ENCODE measurements around the gene ITIH6. TPM values are rescaled to one million over a fixed set of nuclear protein-coding genes. Genes with fewer than 3 reads are reported as not detected.
"Not testable (repeated sequence)": the region's sequence is repeated elsewhere in the genome, so short reads cannot be mapped to it uniquely, and the experiment has no call there.

The ITIH6 gene
- total RNA-seq, 1 donor from 2014 or later = not detected

GRCh38 chrX:54747733-54748393, 50.2 kb downstream of the ITIH6 start:
- no peak overlapping the region for H3K27ac ChIP-seq (ENCODE audit: low read depth, low read length)
- H2AFZ ChIP-seq (ENCODE audit: low read depth, low read length) = no peak overlapping the region
- DNase-seq (ENCODE audit: low read depth) = no peak
- no peak overlapping the region for H3K4me3 ChIP-seq (ENCODE audit: insufficient read depth, low read depth, low read length)
- no peaks in the 10 kb centered on the region for H3K9me3 ChIP-seq (ENCODE audit: insufficient read depth, low read depth, low read length)
- FAIRE-seq = no peak
- H3K36me3 ChIP-seq (ENCODE audit: insufficient read depth, low read length) = no peaks in the 10 kb centered on the region
- H3K9me3 Mint-ChIP-seq (ENCODE audit: unreplicated experiment) = peaks cover 2% of the 10 kb centered on the region
- H3K4me1 Mint-ChIP-seq (ENCODE audit: low read depth, unreplicated experiment) = no peaks in the 10 kb centered on the region
- no peak for TF ChIP-seq CTCF (IDR thresholded peaks at IDR 0.05; ENCODE audit: insufficient read depth, low read depth, low read length)
- no peak for TF ChIP-seq EZH2 (IDR thresholded peaks at IDR 0.05; ENCODE audit: insufficient read depth, low read length)
- H3K4me3 Mint-ChIP-seq (ENCODE audit: unreplicated experiment) = no peak overlapping the region
- no peak overlapping the region for H3K27ac Mint-ChIP-seq (ENCODE audit: unreplicated experiment)
- H3K4me1 ChIP-seq (ENCODE audit: insufficient read depth, low read length) = no peaks in the 10 kb centered on the region
- H4K20me1 ChIP-seq (ENCODE audit: insufficient read depth, low read length) = no peaks in the 10 kb centered on the region
- peaks cover 4% of the 10 kb centered on the region for H3K27me3 Mint-ChIP-seq (ENCODE audit: low read depth, unreplicated experiment)
- H3K4me2 ChIP-seq (ENCODE audit: low read length) = no peak overlapping the region
- H3K9ac ChIP-seq (ENCODE audit: low read length) = no peak overlapping the region
- H3K27me3 ChIP-seq (ENCODE audit: insufficient read depth, low read length) = no peaks in the 10 kb centered on the region
- no peaks in the 10 kb centered on the region for H3K79me2 ChIP-seq (ENCODE audit: insufficient read depth, low read length)
- no peaks in the 10 kb centered on the region for H3K36me3 Mint-ChIP-seq (ENCODE audit: low read depth, unreplicated experiment)

GRCh38 chrX:54746928-54747327, 51.1 kb downstream of the ITIH6 start:
- Mint-ChIP-seq H3K27ac (ENCODE audit: unreplicated experiment) (no peak overlapping the region), H3K27me3 (ENCODE audit: low read depth, unreplicated experiment) (peaks cover 4% of the 10 kb centered on the region), H3K36me3 (ENCODE audit: low read depth, unreplicated experiment) (no peaks in the 10 kb centered on the region), H3K4me3 (ENCODE audit: unreplicated experiment) (no peak overlapping the region), H3K9me3 (ENCODE audit: unreplicated experiment) (peaks cover 2% of the 10 kb centered on the region), H3K4me1 (ENCODE audit: low read depth, unreplicated experiment) (no peaks in the 10 kb centered on the region)
- Histone ChIP-seq H3K36me3 (ENCODE audit: insufficient read depth, low read length) (no peaks in the 10 kb centered on the region), H3K4me1 (ENCODE audit: insufficient read depth, low read length) (no peaks in the 10 kb centered on the region), H3K4me2 (ENCODE audit: low read length) (no peak overlapping the region), H3K27ac (ENCODE audit: low read depth, low read length) (no peak overlapping the region), H3K4me3 (ENCODE audit: insufficient read depth, low read depth, low read length) (no peak overlapping the region), H3K79me2 (ENCODE audit: insufficient read depth, low read length) (no peaks in the 10 kb centered on the region), H3K9me3 (ENCODE audit: insufficient read depth, low read depth, low read length) (no peaks in the 10 kb centered on the region), H3K27me3 (ENCODE audit: insufficient read depth, low read length) (no peaks in the 10 kb centered on the region), H3K9ac (ENCODE audit: low read length) (no peak overlapping the region), H4K20me1 (ENCODE audit: insufficient read depth, low read length) (no peaks in the 10 kb centered on the region), H2AFZ (ENCODE audit: low read depth, low read length) (no peak overlapping the region)
- FAIRE-seq (no peak), DNase-seq (ENCODE audit: low read depth) (no peak)
- TF ChIP-seq CTCF (IDR thresholded peaks at IDR 0.05; ENCODE audit: insufficient read depth, low read depth, low read length) (no peak), EZH2 (IDR thresholded peaks at IDR 0.05; ENCODE audit: insufficient read depth, low read length) (no peak)

GRCh38 chrX:54745676-54746075, 52.4 kb downstream of the ITIH6 start:
- DNase-seq (ENCODE audit: low read depth) = no peak
- Histone ChIP-seq H3K27me3 (ENCODE audit: insufficient read depth, low read length) (no peaks in the 10 kb centered on the region), H3K4me3 (ENCODE audit: insufficient read depth, low read depth, low read length) (no peak overlapping the region), H3K36me3 (ENCODE audit: insufficient read depth, low read length) (no peaks in the 10 kb centered on the region), H3K79me2 (ENCODE audit: insufficient read depth, low read length) (no peaks in the 10 kb centered on the region), H2AFZ (ENCODE audit: low read depth, low read length) (no peak overlapping the region), H4K20me1 (ENCODE audit: insufficient read depth, low read length) (no peaks in the 10 kb centered on the region), H3K9ac (ENCODE audit: low read length) (no peak overlapping the region), H3K4me2 (ENCODE audit: low read length) (no peak overlapping the region), H3K4me1 (ENCODE audit: insufficient read depth, low read length) (no peaks in the 10 kb centered on the region), H3K27ac (ENCODE audit: low read depth, low read length) (no peak overlapping the region), H3K9me3 (ENCODE audit: insufficient read depth, low read depth, low read length) (no peaks in the 10 kb centered on the region)
- Mint-ChIP-seq H3K4me1 (ENCODE audit: low read depth, unreplicated experiment) (no peaks in the 10 kb centered on the region), H3K27me3 (ENCODE audit: low read depth, unreplicated experiment) (peaks cover 4% of the 10 kb centered on the region), H3K9me3 (ENCODE audit: unreplicated experiment) (peaks cover 4% of the 10 kb centered on the region), H3K27ac (ENCODE audit: unreplicated experiment) (no peak overlapping the region), H3K36me3 (ENCODE audit: low read depth, unreplicated experiment) (no peaks in the 10 kb centered on the region), H3K4me3 (ENCODE audit: unreplicated experiment) (no peak overlapping the region)
- FAIRE-seq = peak; percentile 59
- TF ChIP-seq EZH2 (IDR thresholded peaks at IDR 0.05; ENCODE audit: insufficient read depth, low read length) = no peak
- TF ChIP-seq CTCF (IDR thresholded peaks at IDR 0.05; ENCODE audit: insufficient read depth, low read depth, low read length) = no peak

- not testable (repeated sequence) for H3K9ac ChIP-seq (ENCODE audit: low read length); H3K4me2 ChIP-seq (ENCODE audit: low read length); H3K36me3 ChIP-seq (ENCODE audit: insufficient read depth, low read length); H2AFZ ChIP-seq (ENCODE audit: low read depth, low read length); DNase-seq (ENCODE audit: low read depth); H3K4me3 ChIP-seq (ENCODE audit: insufficient read depth, low read depth, low read length); H3K27ac ChIP-seq (ENCODE audit: low read depth, low read length); H3K4me1 ChIP-seq (ENCODE audit: insufficient read depth, low read length); H3K4me1 Mint-ChIP-seq (ENCODE audit: low read depth, unreplicated experiment); H3K27me3 ChIP-seq (ENCODE audit: insufficient read depth, low read length); H3K79me2 ChIP-seq (ENCODE audit: insufficient read depth, low read length); H4K20me1 ChIP-seq (ENCODE audit: insufficient read depth, low read length); H3K9me3 ChIP-seq (ENCODE audit: insufficient read depth, low read depth, low read length); H3K36me3 Mint-ChIP-seq (ENCODE audit: low read depth, unreplicated experiment); H3K27me3 Mint-ChIP-seq (ENCODE audit: low read depth, unreplicated experiment); H3K4me3 Mint-ChIP-seq (ENCODE audit: unreplicated experiment); FAIRE-seq; H3K27ac Mint-ChIP-seq (ENCODE audit: unreplicated experiment)
- peaks cover 13% of the 10 kb centered on the region for H3K9me3 Mint-ChIP-seq (ENCODE audit: unreplicated experiment)
Measured at GRCh38 chrX:54738567-54738966, 59.5 kb downstream of the ITIH6 start.
